Activated CD8-positive, alpha-beta memory T cell treated with anti-CD3 and anti-CD28 coated beads for 1 hour (primary cell): ENCODE results near the gene PHC2.

Source experiments
- DNase-seq, 2 donors: peaks; one replicate each; pipeline ENCODE4 v3.0.0-alpha.2; 2020; ENCODE audit warnings: low read depth in 1 of 2; ENCODE audit errors: extremely low read depth in 1 of 2

The PHC2 gene

DNA sequence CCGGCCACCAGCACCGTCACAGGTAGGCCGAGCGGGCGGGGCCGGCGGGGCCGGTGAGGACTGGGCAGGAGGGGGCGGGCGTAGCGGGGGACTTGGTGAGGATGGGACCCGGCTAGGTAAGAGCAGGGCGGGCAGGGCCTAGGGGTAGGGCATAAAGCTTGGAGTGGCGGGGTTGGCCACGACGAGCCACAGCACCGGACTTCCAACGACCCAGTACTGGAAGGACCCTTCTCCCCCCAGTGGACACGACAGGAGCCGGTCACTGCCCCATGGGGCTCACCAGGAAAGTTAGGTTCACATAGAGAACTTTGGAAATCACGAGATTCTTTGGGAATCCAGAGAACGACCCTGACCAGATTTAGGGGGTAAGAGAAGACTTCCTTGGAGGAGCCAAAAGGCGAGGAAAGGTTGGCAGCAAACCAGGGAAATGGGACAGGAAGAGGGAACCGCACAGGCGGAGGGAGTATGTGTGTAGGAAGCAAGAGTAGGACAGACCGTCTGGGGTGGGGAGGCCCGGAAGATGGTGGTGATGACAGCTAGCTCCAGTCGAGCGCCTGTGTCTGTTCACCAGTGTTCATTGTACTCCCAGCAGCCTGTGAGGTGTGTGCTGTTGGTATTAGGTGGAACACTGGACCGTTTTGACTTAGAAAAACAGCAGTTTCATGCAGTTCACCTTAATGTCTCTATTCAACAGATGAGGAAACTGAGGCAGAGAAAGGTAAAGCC is 154.2 kb downstream of the PHC2 start:
- DNase-seq = no peak

GRCh38 chr1:33275706-33276572 is 155.0 kb downstream of the PHC2 start:
- DNase-seq = no peak

GRCh38 chr1:33275195-33275594 is 155.7 kb downstream of the PHC2 start:
- DNase-seq = no peak

GRCh38 chr1:33274446-33274845 is 156.4 kb downstream of the PHC2 start:
- DNase-seq = no peak

- no peak for DNase-seq
Measured at GRCh38 chr1:33273961-33274371, 156.9 kb downstream of the PHC2 start.
